Measurements from ENCODE around the gene UBE4B. TPM values are rescaled to one million over a fixed set of nuclear protein-coding genes. Genes with fewer than 3 reads are reported as not detected.

UBE4B gene
- total and polyA plus RNA-seq, 10 donors, result 8.8 to 53.8 (median 40.5) TPM

GRCh38 chr1:10046356-10047085 is 13.8 kb downstream of the UBE4B start:
- TF ChIP-seq CTCF (IDR thresholded peaks at IDR 0.05 in 8 of 11, conservative IDR thresholded peaks at IDR 0.05 in 3 of 11), result no peak
- TF ChIP-seq POLR2A (IDR thresholded peaks at IDR 0.05), result no peak
- no peak for TF ChIP-seq POLR2AphosphoS5 (IDR thresholded peaks at IDR 0.05)
- H3K4me3 ChIP-seq, result no peak overlapping the region
- no peaks in the 10 kb centered on the region for H3K9me3 ChIP-seq
- peaks cover 0 to 41% (median 21%) of the 10 kb centered on the region in 6 donors for H3K4me1 ChIP-seq
- 79 to 92% (median 91%) methylated on average over 8 of the region's 8 CpGs for WGBS, 5 donors
- H3K36me3 ChIP-seq, result peaks cover 0 to 89% (median 18%) of the 10 kb centered on the region in 6 donors
- H3K27me3 ChIP-seq (replicated peaks in 1 of 7), result no peaks in the 10 kb centered on the region
- no peak for DNase-seq
- H3K27ac ChIP-seq, result no peak overlapping the region
- intact Hi-C loops (cut with DNase I; ENCODE audit: low total_unique reads), result no loop called here

- Histone ChIP-seq H3K27ac (no peak overlapping the region), H3K4me3 (no peak overlapping the region), H3K27me3 (replicated peaks in 1 of 7) (no peaks in the 10 kb centered on the region), H3K9me3 (no peaks in the 10 kb centered on the region), H3K4me1 (peaks cover 0 to 35% (median 21%) of the 10 kb centered on the region in 6 donors), H3K36me3 (peaks cover 0 to 89% (median 12%) of the 10 kb centered on the region in 6 donors)
- 89 to 99% (median 91%) methylated on average over 3 of the region's 3 CpGs for WGBS, 5 donors
- intact Hi-C loops (cut with DNase I; ENCODE audit: low total_unique reads), result no loop called here
- no peak for DNase-seq
- no peak for TF ChIP-seq POLR2A (IDR thresholded peaks at IDR 0.05)
- TF ChIP-seq CTCF (IDR thresholded peaks at IDR 0.05 in 8 of 11, conservative IDR thresholded peaks at IDR 0.05 in 3 of 11), result no peak
- TF ChIP-seq POLR2AphosphoS5 (IDR thresholded peaks at IDR 0.05), result no peak
Observed at GRCh38 chr1:10048601-10049000, 15.8 kb downstream of the UBE4B start.

- 91 to 94% (median 93%) methylated on average over 3 of the region's 3 CpGs for WGBS, 5 donors
- intact Hi-C loops (cut with DNase I; ENCODE audit: low total_unique reads), result no loop called here
- H3K27me3 ChIP-seq (replicated peaks in 1 of 7), result no peaks in the 10 kb centered on the region
- H3K36me3 ChIP-seq, result peaks cover 0 to 76% (median 10%) of the 10 kb centered on the region in 6 donors
- no peak overlapping the region for H3K27ac ChIP-seq
- DNase-seq, result no peak
- no peak overlapping the region for H3K4me3 ChIP-seq
- H3K4me1 ChIP-seq, result peaks cover 0 to 21% (median 13%) of the 10 kb centered on the region in 6 donors
- TF ChIP-seq CTCF (IDR thresholded peaks at IDR 0.05 in 8 of 11, conservative IDR thresholded peaks at IDR 0.05 in 3 of 11), result no peak
- no peak for TF ChIP-seq POLR2AphosphoS5 (IDR thresholded peaks at IDR 0.05)
- no peaks in the 10 kb centered on the region for H3K9me3 ChIP-seq
Observed at GRCh38 chr1:10050611-10051010, 17.9 kb downstream of the UBE4B start.

- no peak for DNase-seq
- Histone ChIP-seq H3K36me3 (peaks cover 0 to 70% (median 10%) of the 10 kb centered on the region in 6 donors), H3K4me1 (peaks cover 0 to 21% (median 9%) of the 10 kb centered on the region in 6 donors), H3K27ac (no peak overlapping the region), H3K4me3 (no peak overlapping the region), H3K27me3 (replicated peaks in 1 of 7) (no peaks in the 10 kb centered on the region), H3K9me3 (no peaks in the 10 kb centered on the region)
- intact Hi-C loops (cut with DNase I; ENCODE audit: low total_unique reads), result no loop called here
- WGBS, 5 donors, result 89 to 100% (median 97%) methylated on average over 1 of the region's 1 CpG
- TF ChIP-seq POLR2AphosphoS5 (IDR thresholded peaks at IDR 0.05) (no peak), POLR2A (IDR thresholded peaks at IDR 0.05) (no peak), CTCF (IDR thresholded peaks at IDR 0.05 in 8 of 11, conservative IDR thresholded peaks at IDR 0.05 in 3 of 11) (no peak)
Observed at GRCh38 chr1:10051656-10052055, 18.9 kb downstream of the UBE4B start.

Data from spleen (tissue), 11 donors.